Pancreas (tissue), 10 donors: ENCODE data around the gene COTL1. TPM values are rescaled to one million over a fixed set of nuclear protein-coding genes. Genes with fewer than 3 reads are reported as not detected.

Source experiments
- ATAC-seq, 4 donors: fragments of 200-7000 bp; cut with Tn5 transposase; one replicate each; pipeline versions ENCODE4 v1.8.0 to v1.9.1; 2020; ENCODE audit warnings: mild to moderate bottlenecking in 4 of 4, moderate library complexity in 4 of 4
- DNase-seq, 6 donors: peaks; one replicate each; pipeline ENCODE4 v3.0.0-alpha.2; 2020
- FAIRE-seq: peaks from 2 replicates; lab custom pipeline; 2012; peaks lifted over from hg19 to GRCh38; lab: Jason Lieb, UNC
- H3K27ac ChIP-seq, 4 donors: fragments of 200-600 bp; sonication (generic); 1 replicate in 3 of 4; 2 replicates in 1 of 4; pipeline versions ENCODE4 v1.5.0 to v1.8.0; 2020
- H3K27me3 ChIP-seq, 4 donors: fragments of 200-600 bp; one replicate each; pipeline ENCODE4 v1.8.0; 2021
- H3K36me3 ChIP-seq, 3 donors: fragments of 200-600 bp; sonication (generic) in 1 of 3; one replicate each; pipeline versions ENCODE4 v1.5.0 to v1.8.0; 2020 to 2021
- H3K4me1 ChIP-seq, 3 donors: fragments of 200-600 bp; one replicate each; pipeline ENCODE4 v1.8.0; 2021
- H3K4me3 ChIP-seq, 4 donors: fragments of 200-600 bp; sonication (generic) in 2 of 4; one replicate each; pipeline versions ENCODE4 v1.5.0 to v1.8.0; 2020 to 2021
- H3K9me3 ChIP-seq, 4 donors: fragments of 200-600 bp; one replicate each; pipeline ENCODE4 v1.8.0; 2021
- CTCF ChIP-seq, 4 donors: fragments of 200-600 bp; sonication (generic) in 3 of 4; IDR thresholded peaks; one replicate each; pipeline versions ENCODE4 v1.5.0 to v1.8.0; 2021; ENCODE audit warnings: antibody characterized with exemption in 4 of 4
- WGBS, 2 donors: extraction: QIAGEN DNeasy Blood & Tissue Kit; methylation state at CpG; one replicate each; pipeline ENCODE4 v1.1.7; 2013; 5-methylcytosine and 5-hydroxymethylcytosine counted together
- intact Hi-C, 3 donors: fragments of 100-400 bp; cut with DNase I; formaldehyde crosslinking; loops; one replicate each; pipeline versions ENCODE4 v1.11.1 to v1.14.2; 2022
- polyA plus RNA-seq, 2 donors: library from polyadenylated mRNA; stranded (reverse); fragments of 200-250 nt; gene quantifications; one replicate each; pipeline ENCODE4 v1.2.3, GENCODE V29; 2013
- total RNA-seq, 6 donors: library from RNA; stranded (reverse); fragmentation: NEBNext Ultra II Directional in 4 of 6; extraction: Animal tissue kit (Norgen Biotek cat#: 25700) in 4 of 6; gene quantifications; one replicate each; pipeline versions ENCODE4 v1.2.1 to v1.2.4, GENCODE V29; 2021 to 2023
- donor health status: healthy with polysubstance abuse.
- donor health status: DM: no; HTN: no; CAD: no; lungs with moderate emphysema.
- donor health status: DM: no; HTN: no; CAD: no.
- donor health status: control.
- donor health status: control.
- donor health status: Bipolar disorder and iron deficiency.
- donor health status: DM: yes; HTN: yes; CAD: no.
- donor health status: DM: no; HTN: no; CAD: no.
- donor health status: DM: no; HTN: no; CAD: no.
- donor health status: DM: yes; HTN: yes; CAD: no.

Gene COTL1
- total and polyA plus RNA-seq, 8 donors: 6.8 to 44.3 (median 19.1) TPM

- FAIRE-seq: no peak
- no peak for TF ChIP-seq CTCF (IDR thresholded peaks at IDR 0.05)
Measured at GRCh38 chr16:84581158-84581557, 36.7 kb downstream of the COTL1 start.

GRCh38 chr16:84579936-84580335 is 37.9 kb downstream of the COTL1 start:
- Histone ChIP-seq H3K36me3 (no peaks in the 10 kb centered on the region), H3K9me3 (no peaks in the 10 kb centered on the region), H3K4me1 (peaks cover 0 to 27% (median 0%) of the 10 kb centered on the region in 3 donors), H3K27me3 (no peaks in the 10 kb centered on the region), H3K27ac (peak overlapping the region in 3 of 4 donors; percentile 10 to 32 (median 30)), H3K4me3 (no peak overlapping the region)
- WGBS, 2 donors: 19 to 47% methylated on average over 11 of the region's 11 CpGs
- intact Hi-C loops: no loop called here
- no peak for TF ChIP-seq CTCF (IDR thresholded peaks at IDR 0.05)
- ATAC-seq (peak; percentile 83 to 91 (median 86)), FAIRE-seq (no peak), DNase-seq (peak; percentile 78 to 92 (median 85))

More at GRCh38 chr16:84581158-84581557, 36.7 kb downstream of the COTL1 start:
- Histone ChIP-seq H3K9me3 (no peaks in the 10 kb centered on the region), H3K36me3 (no peaks in the 10 kb centered on the region), H3K27me3 (no peaks in the 10 kb centered on the region), H3K4me1 (peaks cover 0 to 27% (median 0%) of the 10 kb centered on the region in 3 donors), H3K27ac (no peak overlapping the region), H3K4me3 (no peak overlapping the region)
- intact Hi-C loops: no loop called here
- ATAC-seq (no peak), DNase-seq (no peak)
- 81 to 89% methylated on average over 8 of the region's 8 CpGs for WGBS, 2 donors

GRCh38 chr16:84578538-84579126 is 39.2 kb downstream of the COTL1 start:
- H3K4me3 ChIP-seq: no peak overlapping the region
- FAIRE-seq (no peak), DNase-seq (no peak), ATAC-seq (no peak)
- H3K27me3 ChIP-seq: no peaks in the 10 kb centered on the region
- TF ChIP-seq CTCF (IDR thresholded peaks at IDR 0.05): no peak
- WGBS, 2 donors: 85 to 90% methylated on average over 6 of the region's 6 CpGs
- no peaks in the 10 kb centered on the region for H3K36me3 ChIP-seq
- H3K9me3 ChIP-seq: no peaks in the 10 kb centered on the region
- no peak overlapping the region for H3K27ac ChIP-seq
- intact Hi-C loops: no loop called here
- peaks cover 0 to 16% (median 0%) of the 10 kb centered on the region in 3 donors for H3K4me1 ChIP-seq

- Histone ChIP-seq H3K4me1 (peaks cover 0 to 14% (median 0%) of the 10 kb centered on the region in 3 donors), H3K9me3 (no peaks in the 10 kb centered on the region), H3K36me3 (no peaks in the 10 kb centered on the region), H3K27me3 (no peaks in the 10 kb centered on the region), H3K27ac (peak overlapping the region in 1 of 4 donors; percentile 30), H3K4me3 (no peak overlapping the region)
- no peak for TF ChIP-seq CTCF (IDR thresholded peaks at IDR 0.05)
- no peak for FAIRE-seq
- WGBS, 2 donors: 43 to 44% methylated on average over 15 of the region's 15 CpGs
- peak; percentile 54 to 76 (median 66) for ATAC-seq
- DNase-seq: peak in 4 of 6 donors; percentile 39 to 52 (median 44)
- intact Hi-C loops: no loop called here
Measured at GRCh38 chr16:84577034-84577803, 40.7 kb downstream of the COTL1 start.
